Hematopoietic multipotent progenitor cell treated with erythropoietin and hydrocortisone succinate and interleukin-3 and kit ligand, for 8 days (in vitro differentiated cells): ENCODE measurements around the gene GPATCH2L.
A peak's percentile ranks its signal among the peaks of the same experiment; 100 is the strongest.

Experiments
- DNase-seq: peaks from one replicate; pipeline ENCODE4 v3.0.0-alpha.2; 2015

The GPATCH2L gene

GRCh38 chr14:76136476-76137110, 15.1 kb upstream of the GPATCH2L start:
- no peak for DNase-seq

GRCh38 chr14:76138119-76138757, 13.5 kb upstream of the GPATCH2L start:
- no peak for DNase-seq

GRCh38 chr14:76138758-76139723, 12.7 kb upstream of the GPATCH2L start:
- peak; percentile 63 for DNase-seq

GRCh38 chr14:76143642-76144041, 8.1 kb upstream of the GPATCH2L start:
- DNase-seq, result no peak

- no peak for DNase-seq
These were observed 4.7 kb upstream of the GPATCH2L start for GRCh38 chr14:76146976-76147375.

- no peak for DNase-seq
These were observed 2.5 kb upstream of the GPATCH2L start for GRCh38 chr14:76149196-76149595.

- peak; percentile 85 for DNase-seq
These were observed 585 bp downstream of the GPATCH2L start for GRCh38 chr14:76152333-76152681.

- no peak for DNase-seq
These were observed 2.2 kb downstream of the GPATCH2L start for GRCh38 chr14:76153919-76154318.

- no peak for DNase-seq
These were observed 2.9 kb downstream of the GPATCH2L start for GRCh38 chr14:76154539-76155126.

- DNase-seq, result no peak
These were observed 12.1 kb downstream of the GPATCH2L start for GRCh38 chr14:76163668-76164363.

GRCh38 chr14:76168531-76168930, 16.8 kb downstream of the GPATCH2L start:
- DNase-seq, result no peak

GRCh38 chr14:76169776-76170175, 18.1 kb downstream of the GPATCH2L start:
- no peak for DNase-seq

GRCh38 chr14:76174982-76175381, 23.3 kb downstream of the GPATCH2L start:
- DNase-seq, result no peak

- DNase-seq, result no peak
These were observed 24.2 kb downstream of the GPATCH2L start for GRCh38 chr14:76175942-76176341.

GRCh38 chr14:76181546-76181945, 29.8 kb downstream of the GPATCH2L start:
- DNase-seq, result peak; percentile 32

- no peak for DNase-seq
These were observed 34.7 kb downstream of the GPATCH2L start for GRCh38 chr14:76186308-76187027.

- DNase-seq, result no peak
These were observed 39.6 kb downstream of the GPATCH2L start for GRCh38 chr14:76191297-76191696.

GRCh38 chr14:76193696-76194095, 42.0 kb downstream of the GPATCH2L start:
- DNase-seq, result no peak

- DNase-seq, result no peak
These were observed 42.6 kb downstream of the GPATCH2L start for GRCh38 chr14:76194327-76194726.

GRCh38 chr14:76195003-76195402, 43.3 kb downstream of the GPATCH2L start:
- DNase-seq, result no peak

- DNase-seq, result no peak
These were observed 45.4 kb downstream of the GPATCH2L start for GRCh38 chr14:76196980-76197695.
